CD14-positive monocyte (primary cell): Measurements from ENCODE around the gene MAB21L3. TPM values are rescaled to one million over a fixed set of nuclear protein-coding genes. Genes with fewer than 3 reads are reported as not detected.

Experiments used
- DNase-seq, 3 donors: peaks; one replicate each; pipeline ENCODE4 v3.0.0-alpha.2; 2011 to 2022
- H2AFZ ChIP-seq: 2 replicates; pipeline ENCODE4 v1.6.0; 2012; ENCODE audit warnings: mild to moderate bottlenecking, low read depth, low read length, inconsistent platforms; ENCODE audit not compliant: insufficient read depth, poor library complexity, severe bottlenecking
- H3K27ac ChIP-seq, 2 donors: 1 replicate in 1 of 2; 2 replicates in 1 of 2; pipeline ENCODE4 v1.5.1; 2012 to 2013; ENCODE audit warnings: low read length in 2 of 2, control low read depth in 1 of 2, inconsistent platforms in 1 of 2, low read depth in 1 of 2, mild to moderate bottlenecking in 1 of 2
- H3K27me3 ChIP-seq, 2 donors: one replicate each; pipeline versions ENCODE4 v1.6.0 to v1.6.1; 2011 to 2013; ENCODE audit warnings: low read length in 2 of 2; ENCODE audit not compliant: control insufficient read depth in 2 of 2, insufficient read depth in 2 of 2
- H3K36me3 ChIP-seq, 2 donors: replicated peaks in 1 of 2; 1 replicate in 1 of 2; 2 replicates in 1 of 2; pipeline versions ENCODE4 v1.5.1 to v1.6.1; 2012 to 2013; ENCODE audit warnings: low read length in 2 of 2, control low read depth in 1 of 2, inconsistent platforms in 1 of 2, mild to moderate bottlenecking in 1 of 2; ENCODE audit not compliant: insufficient read depth in 2 of 2, control insufficient read depth in 1 of 2
- H3K4me1 ChIP-seq, 2 donors: 1 replicate in 1 of 2; 2 replicates in 1 of 2; pipeline versions ENCODE4 v1.5.1 to v1.6.1; 2012 to 2013; ENCODE audit warnings: low read length in 2 of 2, control low read depth in 1 of 2, inconsistent platforms in 1 of 2, mild to moderate bottlenecking in 1 of 2, moderate library complexity in 1 of 2; ENCODE audit not compliant: insufficient read depth in 2 of 2, control insufficient read depth in 1 of 2
- H3K4me2 ChIP-seq: replicated peaks from 2 replicates; pipeline ENCODE3; 2012; ENCODE audit warnings: low read length, moderate library complexity, mild to moderate bottlenecking; ENCODE audit not compliant: poor library complexity, severe bottlenecking; ENCODE audit errors: extremely low read depth
- H3K4me3 ChIP-seq, 3 experiments: fragments of 200-600 bp in 1 of 3; sonication (generic) in 1 of 3; replicated peaks in 1 of 3; 1 replicate in 2 of 3; 2 replicates in 1 of 3; pipeline ENCODE4 v1.5.1; 2011 to 2013; ENCODE audit warnings: low read length in 3 of 3, mild to moderate bottlenecking in 3 of 3, control low read depth in 2 of 3, low read depth in 2 of 3, inconsistent platforms in 1 of 3, moderate library complexity in 1 of 3
- H3K79me2 ChIP-seq: 2 replicates; pipeline ENCODE4 v1.6.0; 2012; ENCODE audit warnings: mild to moderate bottlenecking, control low read depth, inconsistent platforms, low read length, moderate library complexity; ENCODE audit not compliant: insufficient read depth
- H3K9ac ChIP-seq: 2 replicates; pipeline ENCODE4 v1.6.0; 2017; ENCODE audit warnings: low read length, mild to moderate bottlenecking; ENCODE audit not compliant: insufficient read depth, poor library complexity, severe bottlenecking
- H3K9me3 ChIP-seq, 2 donors: replicated peaks in 1 of 2; 1 replicate in 1 of 2; 2 replicates in 1 of 2; pipeline versions ENCODE4 v1.5.1 to v1.6.1; 2012 to 2013; ENCODE audit warnings: low read length in 2 of 2, control low read depth in 1 of 2; ENCODE audit not compliant: control insufficient read depth in 1 of 2, insufficient read depth in 1 of 2
- H4K20me1 ChIP-seq: 2 replicates; pipeline ENCODE4 v1.6.0; 2012; ENCODE audit warnings: mild to moderate bottlenecking, low read length, control low read depth, moderate library complexity; ENCODE audit not compliant: insufficient read depth
- H3K27ac Mint-ChIP-seq, 7 donors: one replicate each; pipeline ENCODE4 v1.8.0; 2020; ENCODE audit warnings: mild to moderate bottlenecking in 7 of 7, mixed read lengths in 7 of 7, moderate library complexity in 6 of 7, inconsistent platforms in 2 of 7
- H3K27me3 Mint-ChIP-seq, 3 donors: one replicate each; pipeline ENCODE4 v1.8.0; 2021 to 2022; ENCODE audit warnings: low read depth in 3 of 3, mild to moderate bottlenecking in 3 of 3, mixed read lengths in 3 of 3, moderate library complexity in 3 of 3, inconsistent platforms in 1 of 3
- H3K36me3 Mint-ChIP-seq, 2 donors: one replicate each; pipeline ENCODE4 v1.8.0; 2020; ENCODE audit warnings: mixed read lengths in 2 of 2, inconsistent platforms in 1 of 2, mild to moderate bottlenecking in 1 of 2
- H3K4me1 Mint-ChIP-seq: one replicate; pipeline ENCODE4 v1.8.0; 2020; ENCODE audit warnings: mild to moderate bottlenecking, mixed read lengths
- H3K4me3 Mint-ChIP-seq, 2 donors: one replicate each; pipeline ENCODE4 v1.8.0; 2020; ENCODE audit warnings: mild to moderate bottlenecking in 2 of 2, mixed read lengths in 2 of 2, moderate library complexity in 1 of 2
- H3K9me3 Mint-ChIP-seq, 7 donors: one replicate each; pipeline ENCODE4 v1.8.0; 2020 to 2022; ENCODE audit warnings: mixed read lengths in 7 of 7, mild to moderate bottlenecking in 6 of 7, moderate library complexity in 6 of 7, inconsistent platforms in 2 of 7
- CTCF ChIP-seq: fragments of 200-600 bp; IDR thresholded peaks from one replicate; pipeline ENCODE4 v1.8.0; 2022; ENCODE audit warnings: antibody characterized with exemption, mild to moderate bottlenecking
- WGBS: methylation state at CpG from one replicate; pipeline ENCODE4 v1.1.5; 2013; ENCODE audit warnings: missing lambda C conversion rate; ENCODE audit not compliant: insufficient coverage; 5-methylcytosine and 5-hydroxymethylcytosine counted together
- intact Hi-C, 2 donors: fragments of 100-400 bp; cut with micrococcal nuclease; formaldehyde crosslinking; loops; one replicate each; pipeline versions ENCODE4 v1.15.0 to v1.15.1; 2023
- polyA plus RNA-seq, 3 donors: library from polyadenylated mRNA; depleted of rRNA in 1 of 3; unstranded in 2 of 3; stranded (reverse) in 1 of 3; fragments of 300-500 nt in 2 of 3; fragments of >200 nt in 1 of 3; fragmentation: Illumina TruSeq in 2 of 3; gene quantifications; 1 replicate in 2 of 3; 2 replicates in 1 of 3; pipeline ENCODE4 v1.2.3, GENCODE V29; 2012 to 2021

Gene MAB21L3
- polyA plus RNA-seq, 3 donors, result 0.44 TPM; not detected in 2

- Histone ChIP-seq H3K9me3 (no peaks in the 10 kb centered on the region), H2AFZ (no peak overlapping the region), H4K20me1 (no peaks in the 10 kb centered on the region), H3K4me2 (no peak overlapping the region), H3K27ac (no peak overlapping the region), H3K4me3 (no peak overlapping the region), H3K4me1 (peaks cover 11 to 14% of the 10 kb centered on the region in 2 donors), H3K9ac (no peak overlapping the region), H3K36me3 (no peaks in the 10 kb centered on the region), H3K79me2 (no peaks in the 10 kb centered on the region), H3K27me3 (no peaks in the 10 kb centered on the region)
- 81% methylated on average over 3 of the region's 3 CpGs for WGBS
- peak overlapping the region in 1 of 7 donors; percentile 79 for H3K27ac Mint-ChIP-seq
- DNase-seq, result no peak
- peaks cover 0 to 2% (median 0%) of the 10 kb centered on the region in 7 donors for H3K9me3 Mint-ChIP-seq
- no peaks in the 10 kb centered on the region for H3K36me3 Mint-ChIP-seq
- no peaks in the 10 kb centered on the region for H3K27me3 Mint-ChIP-seq
- no peak for TF ChIP-seq CTCF
- H3K4me1 Mint-ChIP-seq, result peaks cover 3% of the 10 kb centered on the region
- intact Hi-C loops, result no loop called here
- no peak overlapping the region for H3K4me3 Mint-ChIP-seq
Observed at GRCh38 chr1:116128664-116129063, 17.5 kb downstream of the MAB21L3 start.

- no peak for DNase-seq
- H3K4me1 ChIP-seq, result peaks cover 11 to 14% of the 10 kb centered on the region in 2 donors
- no peaks in the 10 kb centered on the region for H3K9me3 ChIP-seq
- H3K79me2 ChIP-seq, result no peaks in the 10 kb centered on the region
- no peak overlapping the region for H3K4me3 ChIP-seq
- Mint-ChIP-seq H3K9me3 (peaks cover 0 to 2% (median 0%) of the 10 kb centered on the region in 7 donors), H3K27me3 (no peaks in the 10 kb centered on the region), H3K36me3 (no peaks in the 10 kb centered on the region), H3K4me1 (peaks cover 6% of the 10 kb centered on the region), H3K27ac (no peak overlapping the region), H3K4me3 (no peak overlapping the region)
- 88% methylated on average over 3 of the region's 6 CpGs for WGBS
- H3K9ac ChIP-seq, result no peak overlapping the region
- intact Hi-C loops, result no loop called here
- no peaks in the 10 kb centered on the region for H3K27me3 ChIP-seq
- TF ChIP-seq CTCF, result no peak
- H3K4me2 ChIP-seq, result no peak overlapping the region
- no peaks in the 10 kb centered on the region for H3K36me3 ChIP-seq
- H4K20me1 ChIP-seq, result no peaks in the 10 kb centered on the region
- H2AFZ ChIP-seq, result no peak overlapping the region
- H3K27ac ChIP-seq, result no peak overlapping the region
Observed at GRCh38 chr1:116129537-116129936, 18.3 kb downstream of the MAB21L3 start.
